Measurements from ENCODE around the gene MAML3. TPM values are rescaled to one million over a fixed set of nuclear protein-coding genes. Genes with fewer than 3 reads are reported as not detected.

The MAML3 gene
- total RNA-seq, 4 donors from 2014 or later, result 18.2 to 42.7 (median 28.6) TPM

GRCh38 chr4:139819082-139819481, 334.9 kb downstream of the MAML3 start:
- no peak for TF ChIP-seq POLR2AphosphoS5 (IDR thresholded peaks at IDR 0.05)
- TF ChIP-seq EP300 (IDR thresholded peaks at IDR 0.05), result no peak
- TF ChIP-seq POLR2A (IDR thresholded peaks at IDR 0.05), result no peak
- TF ChIP-seq CTCF (IDR thresholded peaks at IDR 0.05), result no peak
- H3K27me3 ChIP-seq, result no peaks in the 10 kb centered on the region
- peaks cover 43% of the 10 kb centered on the region for H3K4me1 ChIP-seq
- 92% methylated on average over 2 of the region's 2 CpGs for WGBS
- H3K9me3 ChIP-seq, result no peaks in the 10 kb centered on the region
- no peak overlapping the region for H3K4me3 ChIP-seq
- DNase-seq (ENCODE audit: low spot score in 2 of 2), result no peak
- no peak overlapping the region for H3K27ac ChIP-seq
- H3K36me3 ChIP-seq, result no peaks in the 10 kb centered on the region

GRCh38 chr4:139817657-139818452, 336.1 kb downstream of the MAML3 start:
- no peaks in the 10 kb centered on the region for H3K9me3 ChIP-seq
- H3K4me1 ChIP-seq, result peaks cover 48% of the 10 kb centered on the region
- WGBS, result 66% methylated on average over 6 of the region's 6 CpGs
- no peaks in the 10 kb centered on the region for H3K36me3 ChIP-seq
- no peak overlapping the region for H3K4me3 ChIP-seq
- DNase-seq (ENCODE audit: low spot score in 2 of 2), result no peak
- TF ChIP-seq POLR2AphosphoS5 (IDR thresholded peaks at IDR 0.05) (no peak), POLR2A (IDR thresholded peaks at IDR 0.05) (no peak)
- H3K27me3 ChIP-seq, result no peaks in the 10 kb centered on the region
- no peak overlapping the region for H3K27ac ChIP-seq

DNA sequence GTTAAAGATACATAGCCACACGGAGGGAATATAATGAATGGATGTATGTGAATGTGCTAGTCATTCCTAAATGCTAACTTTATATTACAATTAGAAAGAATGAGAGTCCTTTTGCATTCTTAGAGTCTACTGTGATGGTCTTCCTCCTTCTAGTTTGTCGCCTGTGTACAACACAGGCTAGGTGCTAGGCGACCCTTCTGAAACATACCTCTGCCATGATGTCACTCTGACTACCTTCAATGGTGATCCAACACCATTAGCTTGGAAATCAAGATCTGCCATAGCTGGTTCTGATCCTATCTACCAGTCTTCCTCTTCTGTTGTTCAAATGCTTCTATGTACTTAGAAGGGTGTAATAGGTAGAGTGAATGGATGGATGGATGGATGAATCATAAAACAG, 337.1 kb downstream of the MAML3 start:
- no peak for TF ChIP-seq POLR2AphosphoS5 (IDR thresholded peaks at IDR 0.05)
- TF ChIP-seq EP300 (IDR thresholded peaks at IDR 0.05), result no peak
- no peak for TF ChIP-seq POLR2A (IDR thresholded peaks at IDR 0.05)
- no peak for TF ChIP-seq CTCF (IDR thresholded peaks at IDR 0.05)
- 96% methylated on average over 3 of the region's 3 CpGs for WGBS

GRCh38 chr4:139815778-139816601, 338.0 kb downstream of the MAML3 start:
- no peaks in the 10 kb centered on the region for H3K27me3 ChIP-seq
- no peak for TF ChIP-seq POLR2AphosphoS5 (IDR thresholded peaks at IDR 0.05)
- TF ChIP-seq EP300 (IDR thresholded peaks at IDR 0.05), result no peak
- no peak for TF ChIP-seq CTCF (IDR thresholded peaks at IDR 0.05)
- TF ChIP-seq POLR2A (IDR thresholded peaks at IDR 0.05), result no peak
- H3K4me1 ChIP-seq, result peaks cover 48% of the 10 kb centered on the region
- WGBS, result 37% methylated on average over 24 of the region's 24 CpGs
- peak in 1 of 2 donors; percentile 68 for DNase-seq (ENCODE audit: low spot score in 2 of 2)
- H3K4me3 ChIP-seq, result peak overlapping the region; percentile 32
- H3K36me3 ChIP-seq, result no peaks in the 10 kb centered on the region
- H3K9me3 ChIP-seq, result no peaks in the 10 kb centered on the region
- peak overlapping the region; percentile 2 for H3K27ac ChIP-seq

More for the DNA sequence above, 337.1 kb downstream of the MAML3 start:
- Histone ChIP-seq H3K27me3 (no peaks in the 10 kb centered on the region), H3K4me1 (peaks cover 48% of the 10 kb centered on the region), H3K4me3 (no peak overlapping the region), H3K36me3 (no peaks in the 10 kb centered on the region), H3K9me3 (no peaks in the 10 kb centered on the region), H3K27ac (no peak overlapping the region)
- DNase-seq (ENCODE audit: low spot score in 2 of 2), result no peak

- peak overlapping the region; percentile 57 for H3K27ac ChIP-seq
Observed at GRCh38 chr4:139814323-139815015, 339.5 kb downstream of the MAML3 start.

More at GRCh38 chr4:139814323-139815015, 339.5 kb downstream of the MAML3 start:
- no peaks in the 10 kb centered on the region for H3K36me3 ChIP-seq
- TF ChIP-seq POLR2AphosphoS5 (IDR thresholded peaks at IDR 0.05), result no peak
- TF ChIP-seq EP300 (IDR thresholded peaks at IDR 0.05), result no peak
- no peak for TF ChIP-seq POLR2A (IDR thresholded peaks at IDR 0.05)
- TF ChIP-seq CTCF (IDR thresholded peaks at IDR 0.05), result no peak
- no peak overlapping the region for H3K4me3 ChIP-seq
- DNase-seq (ENCODE audit: low spot score in 2 of 2), result no peak
- H3K27me3 ChIP-seq, result no peaks in the 10 kb centered on the region
- WGBS, result 46% methylated on average over 8 of the region's 8 CpGs
- peaks cover 48% of the 10 kb centered on the region for H3K4me1 ChIP-seq
- H3K9me3 ChIP-seq, result no peaks in the 10 kb centered on the region

Measured in suprapubic skin (tissue), 4 donors.